GM18517 (cell line): ENCODE data around the gene MFAP1.
"Not testable (repeated sequence)": the region's sequence is repeated elsewhere in the genome, so short reads cannot be mapped to it uniquely, and the experiment has no call there.

Experiments
- ATAC-seq: cut with Tn5 transposase; IDR thresholded peaks from one replicate; pipeline ENCODE4 v1.9.1; 2021; ENCODE audit warnings: mild to moderate bottlenecking, moderate library complexity; ENCODE audit not compliant: unreplicated experiment

MFAP1 gene, protein sequence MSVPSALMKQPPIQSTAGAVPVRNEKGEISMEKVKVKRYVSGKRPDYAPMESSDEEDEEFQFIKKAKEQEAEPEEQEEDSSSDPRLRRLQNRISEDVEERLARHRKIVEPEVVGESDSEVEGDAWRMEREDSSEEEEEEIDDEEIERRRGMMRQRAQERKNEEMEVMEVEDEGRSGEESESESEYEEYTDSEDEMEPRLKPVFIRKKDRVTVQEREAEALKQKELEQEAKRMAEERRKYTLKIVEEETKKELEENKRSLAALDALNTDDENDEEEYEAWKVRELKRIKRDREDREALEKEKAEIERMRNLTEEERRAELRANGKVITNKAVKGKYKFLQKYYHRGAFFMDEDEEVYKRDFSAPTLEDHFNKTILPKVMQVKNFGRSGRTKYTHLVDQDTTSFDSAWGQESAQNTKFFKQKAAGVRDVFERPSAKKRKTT

DNA sequence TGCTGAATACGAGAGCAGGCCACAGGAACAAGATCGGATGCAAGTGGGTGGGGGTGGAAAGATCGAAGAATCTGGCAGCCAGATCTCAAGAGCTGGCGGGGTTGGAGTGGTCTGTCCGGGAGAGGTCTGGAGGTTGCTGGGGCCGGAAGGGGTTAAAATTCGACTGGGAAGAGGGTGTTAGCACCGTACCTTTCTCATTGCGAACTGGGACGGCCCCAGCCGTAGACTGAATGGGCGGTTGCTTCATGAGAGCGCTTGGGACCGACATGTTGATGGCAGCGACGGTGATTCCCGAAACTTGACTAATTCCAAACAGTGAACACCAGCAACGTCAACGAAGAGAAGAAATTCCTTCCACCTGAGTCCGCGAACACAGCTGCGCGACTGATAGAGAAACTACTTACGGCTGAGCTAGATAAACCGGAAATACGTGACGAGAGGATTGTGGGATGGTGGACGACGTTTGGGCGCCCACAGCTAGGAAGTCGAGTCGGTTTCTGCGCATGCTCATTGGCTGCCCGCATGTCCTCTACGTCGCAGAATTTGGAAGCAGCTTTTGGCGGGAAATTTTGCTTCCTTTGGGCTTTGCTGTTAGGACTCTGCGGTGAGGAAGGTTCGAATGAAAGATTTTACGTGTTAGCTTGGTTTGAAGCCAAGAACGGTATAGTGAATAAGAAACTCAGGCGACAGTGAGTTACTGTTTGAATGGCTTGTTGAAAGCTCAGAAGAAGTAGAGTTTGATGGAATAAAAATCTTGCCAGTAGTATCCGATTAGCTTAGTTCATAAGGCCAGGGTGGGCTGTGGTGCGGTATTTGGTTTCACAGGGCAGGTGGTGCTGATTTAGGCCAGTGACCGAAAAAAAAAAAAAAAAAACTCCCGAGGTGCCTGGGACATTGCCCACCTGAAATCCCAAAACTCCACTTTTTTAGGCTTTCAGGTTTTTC, at the start of gene MFAP1:
MFAP1 (minus strand) TSS at position 389 of the 945 bp plus-strand sequence; CDS start at position 268, 121 bp downstream.
- ATAC-seq = peak; percentile 78

DNA sequence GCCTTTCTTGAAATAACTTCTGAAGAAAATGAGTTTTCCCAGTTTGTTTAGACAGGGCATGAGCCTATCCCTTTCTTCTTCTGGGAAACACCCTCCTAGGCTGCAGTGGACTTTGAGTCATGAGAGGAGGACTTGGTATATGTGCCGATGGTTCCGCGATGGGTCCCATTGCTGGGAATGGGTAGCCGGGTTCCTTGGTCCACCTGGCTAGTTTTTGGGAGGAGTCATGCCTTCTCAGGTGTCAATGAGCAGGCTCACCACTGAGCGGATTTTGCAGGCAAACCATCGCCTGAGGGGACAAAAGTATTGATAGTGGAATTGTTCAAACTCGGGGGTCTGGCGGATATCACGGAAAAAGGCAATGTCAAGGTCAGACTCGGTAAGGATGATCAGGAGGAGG, 49.2 kb upstream of the MFAP1 start:
- ATAC-seq = no peak

DNA sequence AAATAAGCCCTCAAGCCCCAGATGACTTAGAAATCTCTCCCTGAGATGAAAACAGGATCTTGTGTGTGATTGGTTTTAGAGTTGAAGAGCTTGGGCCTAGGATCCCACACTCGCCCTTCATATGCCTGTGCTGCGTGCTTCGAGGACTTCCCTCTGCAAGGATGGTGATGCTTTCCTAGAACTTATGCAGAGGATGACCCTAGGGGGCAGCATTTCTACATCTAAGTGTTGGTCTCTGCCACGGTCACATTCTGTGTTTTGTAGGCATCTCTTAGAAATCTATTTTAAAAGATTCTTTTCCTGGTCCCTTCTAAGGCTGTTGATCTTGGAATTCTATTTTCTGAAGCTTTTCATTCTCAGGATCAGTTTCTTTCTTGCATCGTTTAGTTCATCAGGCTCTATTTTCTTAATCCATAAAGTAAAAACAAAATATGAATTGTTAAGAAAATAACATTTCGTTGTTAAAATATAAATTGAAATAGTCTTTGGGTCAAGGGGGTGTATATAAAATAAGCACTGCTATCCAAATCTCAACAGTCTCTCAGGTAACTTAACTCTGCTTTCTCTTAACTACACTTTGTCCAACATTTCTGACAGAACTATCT, 48.0 kb upstream of the MFAP1 start:
- no peak for ATAC-seq

DNA sequence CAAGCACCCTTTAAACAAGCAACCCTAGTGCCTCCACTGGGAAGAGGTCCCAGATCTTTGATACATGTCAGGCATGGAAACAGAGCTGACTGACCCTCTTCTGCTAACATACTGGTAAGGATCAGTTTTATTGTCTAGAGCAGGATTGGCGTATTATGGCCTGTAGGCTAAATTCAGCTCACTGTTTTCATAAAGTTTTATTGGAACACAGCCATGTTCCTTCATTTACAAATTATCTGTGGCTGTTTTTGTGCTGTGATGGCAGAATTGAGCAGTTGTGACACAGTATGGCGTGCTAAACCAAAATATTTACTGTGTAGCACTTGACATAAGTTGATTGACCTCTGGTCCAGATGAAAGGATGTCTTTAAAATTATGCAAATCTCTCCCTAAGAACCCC, 47.3 kb upstream of the MFAP1 start:
- ATAC-seq = no peak

DNA sequence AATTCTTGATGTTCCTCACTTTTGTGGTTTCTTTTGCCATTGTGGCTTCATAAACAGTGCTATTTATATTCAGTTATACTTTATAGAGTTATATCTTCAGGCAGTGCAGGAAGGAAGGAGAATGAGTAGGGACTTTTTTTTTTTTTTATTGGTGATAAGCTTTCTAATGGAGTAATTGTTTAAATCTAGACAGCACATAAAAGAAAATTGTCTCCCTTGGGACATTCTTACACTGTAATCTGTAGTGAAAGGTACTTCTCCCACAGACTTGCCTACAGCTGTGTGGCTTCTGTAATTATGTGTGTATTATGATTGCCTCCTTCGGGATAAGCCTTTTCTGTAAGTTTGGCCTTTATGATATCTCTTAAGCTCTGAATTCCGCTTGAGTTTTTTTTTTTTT, 43.9 kb upstream of the MFAP1 start:
- no peak for ATAC-seq

DNA sequence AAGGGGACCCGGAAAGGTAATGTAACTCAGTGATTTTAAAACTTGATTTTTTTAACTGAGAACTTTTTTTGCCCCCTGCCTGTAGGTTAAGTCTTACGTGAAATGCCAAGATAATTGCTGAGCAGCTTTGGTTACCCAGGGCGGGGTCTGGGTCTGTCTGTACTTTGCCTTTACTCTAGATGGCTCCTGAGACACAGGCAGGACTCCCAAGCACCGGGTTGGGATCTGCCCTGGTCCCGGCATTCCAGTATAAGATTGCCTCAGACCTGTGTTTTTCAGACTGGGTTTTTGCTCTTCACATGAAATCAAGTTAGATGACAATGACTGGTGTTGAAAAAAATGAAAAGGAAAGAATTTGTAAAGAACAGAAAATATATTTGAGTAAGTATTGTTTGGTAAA, 42.6 kb upstream of the MFAP1 start:
- ATAC-seq = no peak

DNA sequence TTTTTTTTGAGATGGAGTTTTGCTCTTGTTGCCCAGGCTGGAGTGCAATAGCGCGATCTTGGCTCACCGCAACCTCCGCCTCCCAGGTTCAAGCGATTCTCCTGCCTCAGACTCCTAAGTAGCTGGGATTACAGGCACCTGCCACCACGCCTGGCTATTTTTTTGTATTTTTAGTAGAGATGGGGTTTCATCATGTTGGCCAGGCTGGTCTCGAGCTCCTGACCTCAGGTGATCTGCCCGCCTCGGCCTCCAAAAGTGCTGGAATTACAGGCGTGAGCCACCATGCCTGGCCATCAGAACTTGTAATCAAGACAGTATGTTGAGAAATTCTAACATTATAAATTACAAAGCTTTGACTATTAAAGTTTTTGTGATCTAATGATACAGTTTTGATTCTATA, 42.1 kb upstream of the MFAP1 start:
- ATAC-seq = not testable (repeated sequence)

DNA sequence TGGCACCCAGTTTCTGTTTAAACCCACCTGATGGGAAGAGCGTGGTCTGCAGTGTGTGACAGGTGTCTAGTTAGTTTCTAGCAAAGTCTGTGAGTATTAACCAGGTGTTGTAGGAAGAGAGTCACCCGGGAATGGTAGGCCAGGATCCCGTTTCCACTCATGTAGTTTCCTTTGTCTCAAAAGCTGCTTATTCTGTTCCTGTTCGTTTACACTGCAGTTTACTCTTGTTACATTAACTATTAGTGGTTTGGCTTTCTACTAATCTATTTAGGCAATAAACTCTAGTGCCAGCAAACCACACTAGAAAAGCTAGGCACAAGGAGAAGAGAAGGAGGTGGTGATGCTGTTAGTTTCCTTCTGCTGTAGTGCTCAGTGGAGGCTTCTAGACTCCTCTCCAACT, 35.1 kb upstream of the MFAP1 start:
- ATAC-seq = no peak

DNA sequence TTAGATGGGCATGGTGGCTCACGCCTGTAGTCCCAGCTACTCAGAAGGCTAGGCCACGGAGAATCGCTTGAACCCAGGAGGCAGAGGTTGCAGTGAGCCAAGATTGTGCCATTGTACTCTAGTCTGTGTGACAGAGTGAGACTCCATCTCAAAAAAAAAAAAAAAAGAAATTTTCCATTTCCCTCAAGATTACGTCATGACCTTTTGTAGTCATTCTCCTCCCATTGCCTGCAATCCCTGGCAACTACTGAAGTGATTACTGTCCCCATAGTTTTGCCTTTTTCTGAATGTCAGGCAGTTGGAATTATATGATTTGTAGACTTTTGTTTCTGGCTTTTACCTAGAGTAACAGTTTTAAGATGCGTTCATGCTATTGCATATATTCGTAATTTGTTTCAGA, 30.3 kb upstream of the MFAP1 start:
- no peak for ATAC-seq

DNA sequence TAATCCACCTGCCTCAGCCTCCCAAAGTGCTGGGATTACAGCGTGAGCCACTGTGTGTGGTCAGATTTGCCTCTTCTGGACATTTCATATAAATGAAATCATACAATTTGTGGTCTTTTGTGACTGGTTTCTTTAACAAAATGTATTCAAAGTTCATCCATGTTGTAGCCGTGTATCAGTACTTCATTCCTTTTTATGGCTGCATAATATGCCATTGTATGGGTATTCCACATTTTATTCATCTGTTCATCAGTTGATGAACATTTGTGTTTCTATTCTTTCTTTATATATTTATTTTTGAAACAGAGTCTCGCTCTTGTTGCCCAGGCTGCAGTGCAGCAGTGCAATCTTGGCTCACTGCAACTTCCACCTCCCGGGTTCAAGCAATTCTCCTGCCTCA, 28.1 kb upstream of the MFAP1 start:
- no peak for ATAC-seq

DNA sequence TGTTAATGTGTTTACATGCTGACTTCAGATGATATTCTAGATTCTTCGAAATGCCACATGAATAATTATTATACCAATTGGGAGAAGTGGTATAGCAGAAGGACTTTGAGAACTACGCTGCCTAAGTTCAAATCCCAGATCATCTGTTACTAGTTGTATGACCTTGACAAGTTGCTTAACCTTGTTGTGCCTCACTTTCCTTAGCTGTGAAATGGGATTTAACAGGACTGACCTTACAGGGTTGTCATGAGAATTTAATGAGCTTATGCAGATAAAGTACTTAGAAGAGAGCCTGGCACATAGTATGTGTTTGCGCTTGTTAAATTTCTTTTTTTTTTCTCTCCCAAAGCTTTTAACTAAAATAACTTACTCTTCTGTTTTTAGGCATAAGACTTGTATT, 26.8 kb upstream of the MFAP1 start:
- no peak for ATAC-seq

DNA sequence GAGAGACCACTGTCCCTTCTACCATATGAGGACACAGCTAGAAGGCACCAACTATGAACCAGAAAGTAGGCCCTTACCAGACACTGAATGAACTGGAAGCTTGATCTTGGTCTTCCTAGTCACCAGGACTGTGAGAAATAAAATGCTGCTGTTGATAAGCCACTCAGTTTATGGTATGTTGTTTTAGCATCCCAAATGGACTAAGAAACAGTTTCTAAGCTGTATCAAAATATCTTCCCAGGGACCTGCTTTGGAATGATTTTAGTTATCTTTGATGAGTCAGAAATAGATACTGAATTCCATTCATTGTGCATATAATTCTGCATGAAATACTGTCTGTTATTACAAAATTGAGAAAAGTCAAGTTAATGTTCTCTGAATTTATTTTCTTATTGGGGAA, 20.9 kb upstream of the MFAP1 start:
- ATAC-seq = no peak

DNA sequence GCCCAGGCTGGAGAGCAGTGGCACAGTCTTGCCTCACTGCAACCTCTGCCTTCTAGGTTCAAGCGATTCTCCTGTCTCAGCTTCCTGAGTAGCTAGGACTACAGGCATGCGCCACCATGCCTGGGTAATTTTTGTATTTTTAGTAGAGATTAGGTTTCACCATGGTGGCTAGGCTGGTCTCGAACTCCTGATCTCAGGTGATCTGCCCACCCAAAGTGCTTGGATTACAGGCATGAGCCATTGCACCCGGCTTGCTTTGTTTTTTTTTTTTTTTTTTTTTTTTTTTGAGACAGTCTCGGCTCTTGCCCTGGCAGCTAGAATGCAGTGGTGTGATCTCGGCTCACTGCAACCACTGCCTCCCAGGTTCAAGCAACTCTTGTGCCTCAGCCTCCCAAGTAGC, 8.0 kb upstream of the MFAP1 start:
- not testable (repeated sequence) for ATAC-seq

DNA sequence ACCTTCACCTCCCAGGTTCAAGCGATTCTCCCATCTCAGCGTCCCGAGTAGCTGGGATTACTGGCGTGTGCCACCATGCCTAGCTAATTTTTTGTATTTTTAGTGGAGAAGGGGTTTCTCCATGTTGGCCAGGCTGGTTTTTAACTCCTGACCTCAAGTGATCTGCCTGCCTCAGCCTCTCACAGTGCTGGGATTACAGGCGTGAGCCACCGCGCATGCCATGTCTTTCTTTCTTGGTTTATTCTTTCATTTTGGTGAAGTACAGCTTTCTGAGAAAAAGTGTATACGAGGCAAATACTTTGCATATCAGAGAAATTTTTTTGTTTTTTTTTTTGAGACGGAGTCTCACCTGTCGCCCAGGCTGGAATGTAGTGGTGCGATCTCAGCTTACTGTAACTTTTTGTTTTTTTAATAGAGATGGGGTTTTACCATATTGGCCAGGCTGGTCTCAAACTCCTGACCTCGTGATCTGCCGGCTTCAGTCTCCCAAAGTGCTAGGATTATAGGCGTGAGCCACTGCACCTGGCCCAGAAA, 7.1 kb upstream of the MFAP1 start:
- not testable (repeated sequence) for ATAC-seq

DNA sequence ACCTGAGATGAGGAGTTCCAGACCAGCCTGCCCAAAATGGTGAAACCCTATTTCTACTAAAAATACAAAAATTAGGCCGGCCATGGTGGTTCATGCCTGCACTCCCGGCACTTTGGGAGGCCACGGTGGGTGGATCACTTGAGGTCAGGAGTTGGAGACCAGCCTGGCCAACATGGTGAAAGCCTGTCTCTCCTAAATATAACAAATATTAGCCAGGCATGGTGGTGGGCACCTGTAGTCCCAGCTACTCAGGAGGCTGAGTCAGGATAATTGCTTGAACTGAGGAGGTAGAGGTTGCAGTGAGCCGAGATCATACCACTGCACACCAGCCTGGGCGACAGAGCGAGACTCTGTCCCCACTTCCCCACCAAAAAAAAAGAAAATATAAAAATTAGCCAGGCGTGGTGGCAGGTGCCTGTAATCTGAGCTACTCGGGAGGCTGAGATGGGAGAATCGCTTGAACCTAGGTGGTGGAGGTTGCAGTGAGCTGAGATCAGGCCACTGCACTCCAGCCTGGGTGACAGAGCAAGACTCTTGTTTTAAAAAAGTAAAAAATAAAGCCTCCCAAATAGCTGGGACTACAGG, 6.3 kb upstream of the MFAP1 start:
- ATAC-seq = not testable (repeated sequence)

DNA sequence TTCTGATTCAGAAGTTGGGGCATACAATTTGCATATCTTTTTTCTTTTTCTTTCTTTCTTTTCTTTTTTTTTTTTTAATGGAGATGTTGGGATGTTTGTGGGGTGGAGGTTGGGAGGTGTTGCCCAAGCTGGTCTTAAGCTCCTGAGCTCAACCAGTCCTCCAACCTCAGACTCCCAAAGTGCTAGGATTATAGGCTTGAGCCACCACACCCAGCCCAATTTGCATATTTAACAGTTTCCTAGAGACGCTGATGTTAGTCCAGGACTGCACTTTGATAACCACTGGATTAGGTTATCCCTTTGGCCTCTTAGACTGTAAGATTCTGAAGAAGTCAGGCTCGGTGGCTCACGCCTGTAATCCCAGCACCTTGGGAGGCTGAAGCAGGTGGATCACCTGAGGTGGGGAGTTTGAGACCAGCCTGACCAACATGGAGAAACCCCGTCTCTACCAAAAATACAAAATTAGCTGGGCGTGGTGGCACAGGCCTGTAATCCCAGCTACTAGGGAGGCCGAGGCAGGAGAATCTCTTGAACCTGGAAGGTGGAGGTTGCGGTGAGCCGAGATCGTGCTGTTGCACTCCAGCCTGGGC, 5.6 kb upstream of the MFAP1 start:
- ATAC-seq = not testable (repeated sequence)

DNA sequence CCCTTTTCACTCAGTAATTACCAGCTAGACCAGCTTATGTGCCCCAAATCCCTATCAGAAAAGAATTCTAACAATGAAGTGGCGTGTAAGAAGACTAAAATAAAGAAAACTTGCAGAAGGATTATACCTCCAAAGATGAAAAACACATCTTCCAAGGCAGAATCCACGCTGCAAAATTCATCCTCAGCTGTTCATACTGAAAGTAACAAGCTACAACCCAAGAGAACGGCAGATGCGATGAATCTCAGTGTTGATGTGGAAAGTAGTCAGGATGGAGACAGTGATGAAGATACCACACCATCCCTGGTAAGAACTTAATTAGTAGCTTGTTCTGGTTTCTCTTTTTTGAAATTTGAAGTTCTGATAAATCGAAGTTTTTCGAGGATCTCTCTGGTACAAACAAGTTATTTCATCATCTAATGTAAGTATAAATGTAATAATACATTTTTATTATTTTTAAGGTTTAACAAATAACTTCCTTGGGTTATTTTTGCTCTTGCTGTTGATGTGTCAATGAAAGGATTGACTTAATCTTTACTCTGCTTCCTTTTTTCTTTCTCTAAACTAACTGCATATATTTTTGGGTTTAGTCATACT, 3.7 kb upstream of the MFAP1 start:
- no peak for ATAC-seq

DNA sequence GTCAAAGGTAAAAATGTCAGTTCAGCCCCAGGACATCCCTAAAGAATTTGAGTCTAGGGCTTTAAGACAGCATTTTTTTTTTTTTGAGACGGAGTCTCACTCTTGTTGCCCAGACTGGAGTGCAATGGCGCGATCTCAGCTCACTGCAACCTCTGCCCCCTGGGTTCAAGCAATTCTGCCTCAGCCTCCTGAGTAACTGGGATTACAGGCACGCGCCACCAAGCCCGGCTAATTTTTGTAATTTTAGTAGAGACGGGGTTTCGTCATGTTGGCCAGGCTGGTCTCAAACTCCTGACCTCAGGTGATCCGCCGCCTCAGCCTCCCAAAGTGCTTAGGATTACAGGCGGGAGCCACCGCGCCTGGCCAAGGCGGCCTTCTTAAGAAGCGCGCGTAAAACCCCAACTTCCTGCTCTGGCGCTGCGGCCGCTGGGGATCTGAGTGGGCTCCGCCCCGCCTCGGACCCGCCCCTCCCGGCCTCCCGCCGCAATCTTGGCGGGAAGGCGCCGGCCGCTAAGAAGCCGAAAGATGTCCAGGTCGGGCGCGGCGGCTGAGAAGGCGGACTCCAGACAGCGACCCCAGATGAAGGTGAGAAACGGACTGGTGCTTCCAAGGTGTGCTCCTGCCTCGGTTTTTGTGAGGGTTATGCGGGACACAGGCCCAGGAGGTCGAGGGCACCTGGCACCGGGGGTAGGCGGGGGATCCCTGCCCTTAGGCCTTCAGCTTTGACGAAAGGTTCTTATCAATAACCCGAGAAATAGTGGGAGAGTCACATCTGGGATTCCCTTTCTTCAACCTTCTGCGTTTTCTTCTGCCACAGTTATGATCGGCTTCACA, 2.2 kb upstream of the MFAP1 start, which contains the start of gene WDR76:
WDR76 (plus strand) TSS at position 495 of the 834 bp plus-strand sequence; CDS start at position 526, 31 bp downstream.
- ATAC-seq = no peak

DNA sequence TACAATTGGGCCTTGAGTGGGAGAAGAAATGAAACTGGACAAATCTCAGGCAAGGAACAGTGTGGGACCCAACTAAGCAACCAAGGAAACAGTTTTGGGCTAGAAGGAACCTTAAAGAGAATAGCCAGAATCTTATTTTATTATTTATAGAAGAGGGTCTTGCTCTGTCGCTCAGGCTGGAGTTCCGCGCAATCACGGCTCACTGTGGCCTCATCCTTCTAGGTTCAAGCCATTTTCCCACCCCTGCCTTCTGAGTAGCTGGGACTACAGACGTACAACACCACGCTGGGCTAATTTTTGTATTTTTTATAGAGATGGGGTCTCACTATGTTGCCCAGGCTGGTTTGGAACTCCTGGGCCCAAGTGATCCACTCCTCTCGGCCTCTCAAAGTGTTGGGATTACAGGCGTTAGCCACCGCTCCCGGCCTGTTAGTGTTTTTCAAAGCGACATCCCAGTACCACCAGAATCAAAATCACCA, 1.6 kb upstream of the MFAP1 start:
- ATAC-seq = no peak
